K562 (cell line): Measurements from ENCODE around the gene TMX3. TPM values are rescaled to one million over a fixed set of nuclear protein-coding genes. Genes with fewer than 3 reads are reported as not detected.

Experiments used
- ATAC-seq: fragments of 200-7000 bp; cut with Tn5 transposase; 3 replicates; pipeline ENCODE4 v1.9.1; 2020; ENCODE audit warnings: moderate library complexity
- BruUV-seq: library from RNA; stranded (reverse); fragments of 400-500 nt; replicated peaks from 2 replicates; lab custom pipeline; 2021; lab: Mats Ljungman, UMichigan
- CTCF ChIA-PET: fragments of 300-600 bp; formaldehyde crosslinking; extraction: SDS; loops from one replicate; lab custom pipeline; 2021; ENCODE audit warnings: low intra/inter-chr PET ratio; lab: Yijun Ruan, JAX
- POLR2A ChIA-PET: fragments of 300-600, 350-650 bp; sonication (Branson Sonifier 250); formaldehyde crosslinking; extraction: SDS; loops from one replicate; lab custom pipeline; 2021; ENCODE audit warnings: antibody characterized with exemption, inconsistent platforms; lab: Yijun Ruan, JAX
- DNase-seq, 4 experiments: peaks; one replicate each; pipeline versions ENCODE4 v3.0.0 to v3.0.0-alpha.2; 2011 to 2018; ENCODE audit warnings: low spot score in 3 of 4, mixed read lengths in 3 of 4; ENCODE audit errors: extremely low read depth in 1 of 4
- FAIRE-seq: peaks from 2 replicates; lab custom pipeline; 2011; peaks lifted over from hg19 to GRCh38; lab: Jason Lieb, UNC
- H2AFZ ChIP-seq: 2 replicates; pipeline ENCODE4 v1.6.0; 2011; ENCODE audit warnings: low read depth, low read length, control low read depth, inconsistent platforms
- H3K27ac ChIP-seq: fragments of 200-600 bp; 3 replicates; pipeline ENCODE4 v1.8.0; 2011; ENCODE audit warnings: low read depth, mild to moderate bottlenecking, control low read depth, inconsistent platforms, low read length, moderate library complexity, mixed read lengths; ENCODE audit errors: extremely low read depth
- H3K27me3 ChIP-seq, 2 experiments: fragments of 300-600 bp in 1 of 2; 2 replicates in 1 of 2; 3 replicates in 1 of 2; pipeline versions ENCODE4 v1.6.0 to v1.8.0; 2011; ENCODE audit warnings: inconsistent platforms in 2 of 2, low read length in 2 of 2, mild to moderate bottlenecking in 1 of 2, mixed read lengths in 1 of 2, moderate library complexity in 1 of 2; ENCODE audit not compliant: control insufficient read depth in 2 of 2, insufficient read depth in 2 of 2
- H3K36me3 ChIP-seq: fragments of 300-600 bp; 3 replicates; pipeline ENCODE4 v1.8.0; 2011; ENCODE audit warnings: mild to moderate bottlenecking, low read length, inconsistent platforms; ENCODE audit not compliant: control insufficient read depth, insufficient read depth
- H3K4me1 ChIP-seq, 2 experiments: fragments of 200-600 bp in 1 of 2; replicated peaks in 1 of 2; 2 replicates in 1 of 2; 3 replicates in 1 of 2; pipeline versions ENCODE4 v1.5.1 to v1.8.0; 2011; ENCODE audit warnings: inconsistent platforms in 2 of 2, low read length in 2 of 2, mild to moderate bottlenecking in 1 of 2, mixed read lengths in 1 of 2, moderate library complexity in 1 of 2; ENCODE audit not compliant: control insufficient read depth in 2 of 2, insufficient read depth in 2 of 2
- H3K4me2 ChIP-seq: 2 replicates; pipeline ENCODE4 v1.6.1; 2011; ENCODE audit warnings: low read length, control low read depth, inconsistent platforms, mixed read lengths; ENCODE audit not compliant: insufficient read depth
- H3K4me3 ChIP-seq: fragments of 200-600 bp; sonication (generic), shearing (Covaris generic); 2 replicates; pipeline ENCODE4 v1.5.1; 2016; ENCODE audit warnings: control low read depth, inconsistent platforms
- H3K79me2 ChIP-seq: fragments of 200-600 bp; 3 replicates; pipeline ENCODE4 v1.8.0; 2011; ENCODE audit warnings: low read length, inconsistent platforms; ENCODE audit not compliant: control insufficient read depth, insufficient read depth
- H3K9ac ChIP-seq, 2 experiments: 2 replicates each; pipeline versions ENCODE4 v1.6.0 to v1.6.1; 2011; ENCODE audit warnings: low read depth in 2 of 2, low read length in 2 of 2, control low read depth in 1 of 2, inconsistent platforms in 1 of 2, mild to moderate bottlenecking in 1 of 2, mixed read lengths in 1 of 2; ENCODE audit not compliant: insufficient read depth in 1 of 2
- H3K9me1 ChIP-seq: one replicate; pipeline ENCODE4 v1.6.0; 2011; ENCODE audit warnings: inconsistent platforms, mild to moderate bottlenecking, low read length, moderate library complexity; ENCODE audit not compliant: control insufficient read depth, insufficient read depth
- H3K9me3 ChIP-seq: replicated peaks from 2 replicates; pipeline ENCODE4 v1.5.1; 2011; ENCODE audit warnings: low read depth, low read length, inconsistent platforms; ENCODE audit not compliant: control insufficient read depth, insufficient read depth
- H4K20me1 ChIP-seq: replicated peaks from 2 replicates; pipeline ENCODE4 v1.6.1; 2011; ENCODE audit warnings: low read length, inconsistent platforms, mixed read lengths; ENCODE audit not compliant: control insufficient read depth, insufficient read depth
- CBX1 ChIP-seq: sonication (generic); IDR thresholded peaks from 2 replicates; pipeline ENCODE4 v1.6.1; 2016; ENCODE audit warnings: antibody characterized with exemption, low read depth, mild to moderate bottlenecking
- CEBPB ChIP-seq: fragments of 450-650 bp; IDR thresholded peaks from 2 replicates; pipeline ENCODE4 v1.6.1; 2016; ENCODE audit warnings: missing genetic modification characterization, missing compliant biosample characterization
- CTCFL ChIP-seq: IDR thresholded peaks from 2 replicates; pipeline ENCODE4 v1.6.1; 2011; ENCODE audit warnings: borderline replicate concordance, low read depth, mild to moderate bottlenecking, moderate library complexity, low read length; ENCODE audit not compliant: insufficient read depth, poor library complexity, severe bottlenecking
- DACH1 ChIP-seq: fragments of 450-650 bp; IDR thresholded peaks from 2 replicates; pipeline ENCODE4 v1.6.1; 2018; ENCODE audit not compliant: partially characterized antibody
- MAX ChIP-seq: sonication (generic); formaldehyde crosslinking; IDR thresholded peaks from 2 replicates; pipeline ENCODE4 v1.9.0; 2022; ENCODE audit warnings: mild to moderate bottlenecking, missing genetic modification reagents
- PML ChIP-seq: IDR thresholded peaks from 2 replicates; pipeline ENCODE4 v1.6.1; 2012; ENCODE audit warnings: low read length, inconsistent platforms
- RBM34 ChIP-seq: fragments of 200-400 bp; formaldehyde crosslinking; IDR thresholded peaks from 2 replicates; pipeline ENCODE4 v1.6.1; 2018; ENCODE audit warnings: low read length, borderline replicate concordance; ENCODE audit not compliant: insufficient read depth
- SAFB ChIP-seq: fragments of 200-400 bp; formaldehyde crosslinking; IDR thresholded peaks from 2 replicates; pipeline ENCODE4 v1.6.1; 2017; ENCODE audit warnings: low read depth, low read length, borderline replicate concordance
- SIN3A ChIP-seq, 2 experiments: fragments of 150-350 bp in 1 of 2; IDR thresholded peaks; 2 replicates each; pipeline ENCODE4 v1.6.1; 2011 to 2016; ENCODE audit warnings: borderline replicate concordance in 2 of 2, low read depth in 2 of 2, low read length in 2 of 2, mild to moderate bottlenecking in 2 of 2, moderate library complexity in 2 of 2; ENCODE audit not compliant: control insufficient read depth in 1 of 2
- SUPT5H ChIP-seq: fragments of 450-650 bp; IDR thresholded peaks from 2 replicates; pipeline ENCODE4 v1.6.1; 2016
- TCF7 ChIP-seq: sonication (generic); IDR thresholded peaks from 2 replicates; pipeline ENCODE4 v1.6.1; 2016; ENCODE audit warnings: antibody characterized with exemption, borderline replicate concordance
- THRA ChIP-seq: fragments of 450-650 bp; IDR thresholded peaks from 2 replicates; pipeline ENCODE4 v1.6.1; 2017; ENCODE audit warnings: mild to moderate bottlenecking, moderate library complexity
- XRCC4 ChIP-seq: IDR thresholded peaks from one replicate; pipeline ENCODE4 v1.6.1; 2011; ENCODE audit not compliant: insufficient read depth, insufficient read length; ENCODE audit errors: extremely low read depth
- ZFP36 ChIP-seq: fragments of 150-350 bp; IDR thresholded peaks from 2 replicates; pipeline ENCODE4 v1.6.1; 2018; ENCODE audit warnings: low read length, low read depth; ENCODE audit not compliant: partially characterized antibody
- WGBS: fragments of 100-300 bp; shearing (Covaris generic); methylation state at CpG from one replicate; pipeline ENCODE4 v1.1.6; 2016; ENCODE audit warnings: low coverage, mixed read lengths; ENCODE audit not compliant: insufficient coverage; ENCODE audit errors: missing lambda C conversion rate; 5-methylcytosine and 5-hydroxymethylcytosine counted together
- in situ Hi-C: fragments of 300-500 bp; cut with MboI; formaldehyde crosslinking; loops from 4 replicates; pipeline ENCODE4 v1.15.0; 2018; ENCODE audit warnings: inconsistent platforms, mixed read lengths
- intact Hi-C: fragments of 100-400 bp; cut with micrococcal nuclease; formaldehyde crosslinking; loops from 2 replicates; pipeline ENCODE4 v1.14.2; 2022
- polyA plus RNA-seq, 8 experiments: library from polyadenylated mRNA; depleted of rRNA in 4 of 8; stranded (reverse) in 5 of 8; unstranded in 3 of 8; fragments of >200 nt; fragmentation: Nextera tagmentation in 2 of 8; fragmentation: Illumina TruSeq in 1 of 8; extraction: Ambion mirVana in 2 of 8; extraction: Trizol in 1 of 8; gene quantifications; 2 replicates each; pipeline versions ENCODE4 v1.2.1 to v1.2.3, GENCODE V29; 2011 to 2014; ENCODE audit warnings: inconsistent platforms in 1 of 8, missing spikeins in 1 of 8
- total RNA-seq, 7 experiments: library from RNA; depleted of rRNA in 6 of 7; stranded (reverse); fragments of >200 nt in 6 of 7; fragmentation: Illumina TruSeq in 2 of 7; extraction: Trizol in 2 of 7; gene quantifications; 2 replicates each; pipeline versions ENCODE4 v1.2.1 to v1.2.3, GENCODE V29; 2011 to 2021; ENCODE audit warnings: low replicate concordance in 1 of 7

The TMX3 gene
- total and polyA plus RNA-seq, 9 of the 15 experiments (the other 6 are each of a cell fraction or from before 2014, with no cell fraction given), result 13.2 to 40.5 (median 20.7) TPM

- Histone ChIP-seq H4K20me1 (no peaks in the 10 kb centered on the region), H3K4me1 (no peaks in the 10 kb centered on the region), H3K4me3 (no peak overlapping the region), H3K4me2 (no peak overlapping the region), H3K9ac (no peak overlapping the region), H3K27ac (no peak overlapping the region), H3K9me1 (no peaks in the 10 kb centered on the region), H3K79me2 (no peaks in the 10 kb centered on the region), H3K9me3 (no peaks in the 10 kb centered on the region), H3K27me3 (no peaks in the 10 kb centered on the region), H3K36me3 (no peaks in the 10 kb centered on the region), H2AFZ (no peak overlapping the region)
- CTCF ChIA-PET, result no interaction called here
- no TSS peak for BruUV-seq
- in situ Hi-C loops (no loop called here), intact Hi-C loops (no loop called here)
- ATAC-seq, result no peak
- no peak for FAIRE-seq
- DNase-seq, result no peak
- TF ChIP-seq SUPT5H, result no peak
- no peak for TF ChIP-seq XRCC4
- no peak for TF ChIP-seq TCF7
- POLR2A ChIA-PET, result no interaction called here
Measured at GRCh38 chr18:68640861-68641260, 74.0 kb downstream of the TMX3 start.

- Histone ChIP-seq H3K27me3 (no peaks in the 10 kb centered on the region), H3K4me1 (no peaks in the 10 kb centered on the region), H3K79me2 (no peaks in the 10 kb centered on the region), H3K9ac (no peak overlapping the region), H3K4me3 (no peak overlapping the region), H4K20me1 (no peaks in the 10 kb centered on the region), H3K4me2 (no peak overlapping the region), H3K9me1 (no peaks in the 10 kb centered on the region), H3K36me3 (no peaks in the 10 kb centered on the region), H2AFZ (no peak overlapping the region), H3K27ac (no peak overlapping the region), H3K9me3 (no peaks in the 10 kb centered on the region)
- in situ Hi-C loops (no loop called here), intact Hi-C loops (no loop called here)
- ATAC-seq (no peak), FAIRE-seq (no peak), DNase-seq (no peak)
- ChIA-PET POLR2A (no interaction called here), CTCF (no interaction called here)
- no TSS peak for BruUV-seq
- WGBS, result 0% methylated on average over 5 of the region's 6 CpGs
- TF ChIP-seq ZFP36 (no peak), CBX1 (no peak), SAFB (no peak), SIN3A (IDR thresholded peaks at IDR 0.05; ENCODE audit: borderline replicate concordance in 2 of 2, control insufficient read depth in 1 of 2, low read depth in 2 of 2, low read length in 2 of 2) (no peak), MAX (no peak), THRA (no peak), CTCFL (no peak), DACH1 (no peak), RBM34 (no peak), PML (no peak), CEBPB (tag) (no peak)
Measured at GRCh38 chr18:68638613-68639012, 76.3 kb downstream of the TMX3 start.
